GM10248 (cell line): ENCODE results near the gene SEZ6L.

Experiments
- CTCF ChIA-PET: fragments of 300-600 bp; sonication (Branson Sonifier 250); formaldehyde crosslinking; extraction: SDS; loops from one replicate; lab custom pipeline; 2021; ENCODE audit warnings: antibody characterized with exemption; lab: Yijun Ruan, JAX
- POLR2A ChIA-PET: fragments of 350-650 bp; sonication (Branson Sonifier 250); formaldehyde crosslinking; extraction: SDS; loops from one replicate; lab custom pipeline; 2020; ENCODE audit warnings: antibody characterized with exemption; lab: Yijun Ruan, JAX
- DNase-seq: peaks from one replicate; pipeline ENCODE4 v3.0.0; 2012; ENCODE audit errors: extremely low spot score
- CTCF ChIP-seq: IDR thresholded peaks from 2 replicates; pipeline ENCODE4 v1.5.1; 2012; ENCODE audit warnings: mild to moderate bottlenecking, low read depth; ENCODE audit errors: extremely low read depth, missing control alignments, control extremely low read depth

Gene SEZ6L

GRCh38 chr22:26377170-26377830, 208.0 kb downstream of the SEZ6L start:
- DNase-seq = no peak
- TF ChIP-seq CTCF = peak; percentile 6
- POLR2A ChIA-PET = no interaction called here
- CTCF ChIA-PET = interaction anchor here (0.8 to 5.7 kb wide), 3 partner anchors 11 to 85 kb away, joined by 3 to 38 read pairs (median 4); no protein-coding TSS in a partner anchor

- POLR2A ChIA-PET = no interaction called here
- CTCF ChIA-PET = interaction anchor here (0.8 to 5.7 kb wide), 3 partner anchors 14 to 20 kb away, joined by 3 to 38 read pairs (median 3); no protein-coding TSS in a partner anchor
- no peak for DNase-seq
- TF ChIP-seq CTCF = no peak
Measured at GRCh38 chr22:26380072-26380830, 211.0 kb downstream of the SEZ6L start.

DNA sequence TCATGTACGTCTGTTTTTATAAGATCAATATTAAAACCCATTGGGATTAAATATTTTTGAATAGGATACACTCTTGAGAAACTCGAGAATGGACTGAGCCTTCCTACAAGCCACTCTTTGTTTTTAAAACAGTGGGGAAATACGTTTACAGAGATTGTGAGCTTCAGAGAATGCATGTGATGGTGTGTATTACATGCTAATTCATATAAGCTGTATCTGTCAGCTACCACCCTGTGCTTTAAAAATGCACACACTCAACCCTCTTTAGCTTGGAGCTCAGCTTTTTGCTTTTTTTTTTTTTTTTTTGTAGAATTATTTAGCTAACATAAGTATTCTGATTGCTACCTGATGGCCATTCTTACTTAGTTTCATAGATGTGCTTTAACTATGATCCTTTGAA, 213.5 kb downstream of the SEZ6L start:
- ChIA-PET POLR2A (interaction anchor here (0.7 kb wide), 1 partner anchor 407 kb away, joined by 12 read pairs; no protein-coding TSS in a partner anchor), CTCF (interaction anchor here (1.5 to 7.4 kb wide), 3 partner anchors 13 to 79 kb away, joined by 4 to 70 read pairs (median 8); no protein-coding TSS in a partner anchor)
- no peak for DNase-seq

GRCh38 chr22:26383968-26384556, 214.8 kb downstream of the SEZ6L start:
- TF ChIP-seq CTCF = no peak
- ChIA-PET POLR2A (no interaction called here), CTCF (interaction anchor here (1.8 to 7.4 kb wide), 4 partner anchors 11 to 77 kb away, joined by 6 to 70 read pairs (median 8); no protein-coding TSS in a partner anchor)
- no peak for DNase-seq

More for the DNA sequence above, 213.5 kb downstream of the SEZ6L start:
- no peak for TF ChIP-seq CTCF

DNA sequence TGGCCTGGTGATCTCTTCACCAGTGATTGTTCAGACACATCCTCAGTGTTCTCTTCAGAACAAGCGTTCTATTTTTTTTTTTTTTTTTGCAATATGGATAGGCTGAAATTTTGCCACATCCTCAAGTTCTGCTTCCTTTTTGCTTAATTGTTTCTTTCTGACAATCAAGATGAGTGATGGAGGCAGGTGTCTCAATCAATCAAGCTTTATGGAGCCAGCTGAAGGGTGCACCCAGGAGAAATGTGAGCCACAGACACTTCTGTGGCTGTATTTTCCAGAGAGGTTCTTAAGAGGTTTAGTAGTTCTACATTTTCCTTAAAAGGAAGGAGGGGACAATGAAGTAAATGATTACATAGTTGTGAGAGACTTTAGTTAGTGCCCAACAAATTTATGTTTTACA, 215.9 kb downstream of the SEZ6L start:
- CTCF ChIA-PET = interaction anchor here (0.7 to 7.4 kb wide), 3 partner anchors 12 to 40 kb away, joined by 3 to 70 read pairs (median 6); no protein-coding TSS in a partner anchor
- POLR2A ChIA-PET = no interaction called here
- no peak for DNase-seq
- no peak for TF ChIP-seq CTCF

GRCh38 chr22:26389125-26389524, 219.9 kb downstream of the SEZ6L start:
- ChIA-PET POLR2A (no interaction called here), CTCF (interaction anchor here (0.9 to 7.4 kb wide), 5 partner anchors 8 to 73 kb away, joined by 3 to 70 read pairs (median 5); no protein-coding TSS in a partner anchor)
- DNase-seq = no peak
- TF ChIP-seq CTCF = no peak
